Right atrium auricular region (tissue), 2 donors: ENCODE data around the gene KCNK3. TPM values are rescaled to one million over a fixed set of nuclear protein-coding genes. Genes with fewer than 3 reads are reported as not detected.

Source experiments
- DNase-seq: peaks from one replicate; pipeline ENCODE4 v3.0.0-alpha.2; 2019; ENCODE audit warnings: low spot score
- H3K27ac ChIP-seq, 2 donors: fragments of 200-600 bp; sonication (generic); 1 replicate in 1 of 2; 2 replicates in 1 of 2; pipeline ENCODE4 v1.5.1; 2016 to 2019
- H3K27me3 ChIP-seq, 2 donors: fragments of 200-600 bp; sonication (generic); one replicate each; pipeline versions ENCODE4 v1.5.1 to v1.6.0; 2017 to 2019
- H3K36me3 ChIP-seq: fragments of 200-600 bp; sonication (generic); one replicate; pipeline ENCODE4 v1.5.1; 2016
- H3K4me1 ChIP-seq, 2 donors: fragments of 200-600 bp; sonication (generic); one replicate each; pipeline versions ENCODE4 v1.5.1 to v1.6.0; 2017 to 2019
- H3K4me3 ChIP-seq, 2 donors: fragments of 200-600 bp; sonication (generic); 1 replicate in 1 of 2; 2 replicates in 1 of 2; pipeline ENCODE4 v1.5.1; 2017 to 2019; ENCODE audit warnings: mild to moderate bottlenecking in 1 of 2, moderate library complexity in 1 of 2
- H3K9me3 ChIP-seq, 2 donors: fragments of 200-600 bp; sonication (generic); one replicate each; pipeline ENCODE4 v1.5.1; 2019
- CTCF ChIP-seq, 2 donors: fragments of 200-600 bp; sonication (generic); IDR thresholded peaks; one replicate each; pipeline ENCODE4 v1.5.1; 2019; ENCODE audit warnings: antibody characterized with exemption in 2 of 2
- total RNA-seq, 2 donors: library from RNA; depleted of rRNA; stranded (reverse); fragments of >200 nt; gene quantifications; one replicate each; pipeline ENCODE4 v1.1.0, GENCODE V29; 2016

KCNK3 gene
- total RNA-seq, 2 donors from 2014 or later: 47.5 to 50.0 TPM

GRCh38 chr2:26648516-26648915 lies 44.0 kb upstream of the KCNK3 start:
- no peak for DNase-seq
- Histone ChIP-seq H3K27me3 (no peaks in the 10 kb centered on the region), H3K27ac (no peak overlapping the region), H3K4me1 (no peaks in the 10 kb centered on the region), H3K36me3 (no peaks in the 10 kb centered on the region), H3K4me3 (no peak overlapping the region), H3K9me3 (no peaks in the 10 kb centered on the region)
- TF ChIP-seq CTCF (IDR thresholded peaks at IDR 0.05): no peak

- Histone ChIP-seq H3K27me3 (no peaks in the 10 kb centered on the region), H3K36me3 (no peaks in the 10 kb centered on the region), H3K9me3 (no peaks in the 10 kb centered on the region), H3K27ac (no peak overlapping the region), H3K4me3 (no peak overlapping the region), H3K4me1 (no peaks in the 10 kb centered on the region)
- TF ChIP-seq CTCF (IDR thresholded peaks at IDR 0.05): no peak
- DNase-seq: no peak
Observed at GRCh38 chr2:26649322-26649721, 43.2 kb upstream of the KCNK3 start.

DNA sequence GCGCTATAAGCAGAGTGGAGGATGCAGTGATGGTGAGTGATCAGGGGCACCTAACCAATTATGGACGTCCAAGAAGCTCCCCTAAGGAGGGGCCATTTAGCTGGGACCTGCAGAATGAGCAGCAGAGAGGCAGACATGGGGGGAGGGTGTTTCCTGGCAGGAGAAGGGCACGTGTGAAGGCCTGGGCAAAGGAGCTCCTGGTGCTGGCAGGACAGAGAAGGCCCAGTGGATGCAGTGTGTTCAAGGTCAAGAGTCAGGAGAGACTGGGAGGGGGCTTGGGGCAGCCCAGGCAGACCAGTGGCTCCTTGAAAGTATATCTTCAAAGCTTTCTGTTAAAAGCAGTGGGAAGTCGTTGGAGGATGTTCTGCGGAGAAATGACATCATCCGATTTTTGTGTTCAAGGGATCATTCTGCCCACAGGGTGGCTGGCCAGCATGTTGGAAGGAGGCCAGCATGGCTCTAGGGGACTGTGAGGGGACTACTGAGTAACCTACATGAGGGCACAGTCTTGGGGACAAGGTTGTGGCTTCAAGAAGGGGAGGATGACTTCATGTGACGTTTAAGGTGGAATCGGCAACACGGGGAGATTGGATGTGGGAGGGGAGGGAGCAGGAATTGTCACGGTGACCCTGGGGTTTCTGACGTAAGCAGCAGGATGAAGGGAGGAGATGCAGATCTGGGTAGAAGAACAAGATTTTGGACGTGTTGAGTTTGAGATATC lies 42.4 kb upstream of the KCNK3 start:
- TF ChIP-seq CTCF (IDR thresholded peaks at IDR 0.05): no peak
- Histone ChIP-seq H3K36me3 (no peaks in the 10 kb centered on the region), H3K9me3 (no peaks in the 10 kb centered on the region), H3K27ac (no peak overlapping the region), H3K4me1 (no peaks in the 10 kb centered on the region), H3K4me3 (no peak overlapping the region), H3K27me3 (no peaks in the 10 kb centered on the region)
- DNase-seq: no peak

- Histone ChIP-seq H3K36me3 (no peaks in the 10 kb centered on the region), H3K27me3 (no peaks in the 10 kb centered on the region), H3K9me3 (no peaks in the 10 kb centered on the region), H3K4me3 (no peak overlapping the region), H3K4me1 (no peaks in the 10 kb centered on the region), H3K27ac (no peak overlapping the region)
- TF ChIP-seq CTCF (IDR thresholded peaks at IDR 0.05): no peak
- DNase-seq: no peak
Observed at GRCh38 chr2:26650713-26651469, 41.6 kb upstream of the KCNK3 start.

- Histone ChIP-seq H3K27me3 (no peaks in the 10 kb centered on the region), H3K4me1 (no peaks in the 10 kb centered on the region), H3K27ac (no peak overlapping the region), H3K4me3 (no peak overlapping the region), H3K9me3 (no peaks in the 10 kb centered on the region), H3K36me3 (no peaks in the 10 kb centered on the region)
- no peak for DNase-seq
- no peak for TF ChIP-seq CTCF (IDR thresholded peaks at IDR 0.05)
Observed at GRCh38 chr2:26651470-26651771, 41.1 kb upstream of the KCNK3 start.
